ENCODE data around the gene GRID1.

GRID1 gene

DNA sequence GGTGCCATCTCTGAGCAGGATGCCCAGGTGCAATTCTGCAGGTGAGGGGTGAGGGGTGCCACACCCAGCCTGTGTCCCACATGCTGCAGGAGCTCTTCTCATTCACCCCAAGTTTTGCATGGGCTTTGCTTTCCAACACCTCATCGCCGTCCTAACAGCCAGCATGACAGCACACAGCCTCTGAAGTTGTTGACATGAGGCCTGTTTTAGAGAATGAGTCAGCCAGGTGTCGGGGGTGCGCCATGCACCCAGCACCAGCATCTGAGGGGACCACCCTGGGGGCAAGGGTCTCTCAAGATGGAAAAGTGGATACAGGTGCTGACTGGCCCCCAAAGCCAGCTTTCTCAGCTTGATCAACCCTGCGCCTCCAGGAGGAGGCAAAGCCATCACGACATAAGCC, 146.0 kb downstream of the GRID1 start:
- H3K27ac Mint-ChIP-seq: no peak overlapping the region
- H3K4me1 Mint-ChIP-seq: peaks cover 15% of the 10 kb centered on the region
- no peak overlapping the region for H3K4me3 Mint-ChIP-seq
- H3K9me3 Mint-ChIP-seq: no peaks in the 10 kb centered on the region
- H3K36me3 Mint-ChIP-seq (ENCODE audit: low read depth): no peaks in the 10 kb centered on the region
- H3K27me3 Mint-ChIP-seq (ENCODE audit: low read depth): peaks cover 4% of the 10 kb centered on the region
- no peak for TF ChIP-seq CTCF (IDR thresholded peaks at IDR 0.05; ENCODE audit: unreplicated experiment in 3 of 3)

DNA sequence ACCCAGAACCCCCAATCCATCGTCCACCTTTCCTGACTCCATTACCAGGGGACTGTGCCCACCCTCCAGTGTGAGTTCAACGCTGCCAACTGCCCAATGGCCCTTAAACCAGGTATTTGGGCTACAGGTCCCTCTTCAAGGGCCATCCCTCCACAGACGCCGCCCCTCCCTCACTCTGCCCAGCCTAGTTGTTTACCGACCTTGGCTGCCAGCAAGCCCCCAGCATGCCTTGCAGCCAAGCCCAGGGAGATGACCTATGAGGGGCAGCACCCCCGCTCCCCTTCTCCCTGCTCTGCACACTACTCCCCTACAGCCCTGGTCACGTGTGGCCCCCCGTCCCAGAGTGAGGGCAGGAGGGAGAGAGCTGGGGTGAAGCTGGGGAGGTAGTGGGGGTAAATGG, 147.3 kb downstream of the GRID1 start:
- H3K9me3 Mint-ChIP-seq: no peaks in the 10 kb centered on the region
- H3K4me1 Mint-ChIP-seq: peaks cover 6% of the 10 kb centered on the region
- H3K4me3 Mint-ChIP-seq: no peak overlapping the region
- no peak overlapping the region for H3K27ac Mint-ChIP-seq
- H3K36me3 Mint-ChIP-seq (ENCODE audit: low read depth): no peaks in the 10 kb centered on the region
- H3K27me3 Mint-ChIP-seq (ENCODE audit: low read depth): peaks cover 7% of the 10 kb centered on the region
- TF ChIP-seq CTCF (IDR thresholded peaks at IDR 0.05; ENCODE audit: unreplicated experiment in 3 of 3): no peak

DNA sequence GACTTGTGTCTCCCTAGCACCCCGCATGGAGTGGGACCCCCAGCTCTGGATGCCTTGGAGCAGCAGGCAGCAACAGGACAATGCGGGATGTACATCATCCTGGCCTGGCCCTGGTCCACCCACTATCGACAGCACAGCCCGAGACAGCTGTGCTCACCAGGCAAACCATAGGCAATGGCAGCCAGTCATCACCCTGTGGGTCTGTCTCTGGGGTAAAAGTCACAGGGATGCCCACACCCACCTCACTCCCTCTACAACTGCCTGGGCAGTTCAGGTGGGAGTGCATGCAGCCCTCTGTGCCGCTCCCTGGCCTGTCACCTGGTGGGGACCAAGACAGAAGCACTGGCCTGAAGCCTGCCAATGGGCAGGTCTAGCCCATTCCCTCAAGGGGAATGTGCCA, 147.8 kb downstream of the GRID1 start:
- Mint-ChIP-seq H3K4me1 (peaks cover 6% of the 10 kb centered on the region), H3K9me3 (no peaks in the 10 kb centered on the region), H3K27me3 (ENCODE audit: low read depth) (peaks cover 7% of the 10 kb centered on the region), H3K27ac (no peak overlapping the region), H3K36me3 (ENCODE audit: low read depth) (no peaks in the 10 kb centered on the region), H3K4me3 (no peak overlapping the region)
- no peak for TF ChIP-seq CTCF (IDR thresholded peaks at IDR 0.05; ENCODE audit: unreplicated experiment in 3 of 3)

- Mint-ChIP-seq H3K27ac (no peak overlapping the region), H3K36me3 (ENCODE audit: low read depth) (no peaks in the 10 kb centered on the region), H3K9me3 (no peaks in the 10 kb centered on the region), H3K4me1 (peaks cover 6% of the 10 kb centered on the region), H3K4me3 (no peak overlapping the region), H3K27me3 (ENCODE audit: low read depth) (peaks cover 11% of the 10 kb centered on the region)
- TF ChIP-seq CTCF (IDR thresholded peaks at IDR 0.05; ENCODE audit: unreplicated experiment in 3 of 3): no peak
These were observed 148.4 kb downstream of the GRID1 start for GRCh38 chr10:86218160-86218559.

DNA sequence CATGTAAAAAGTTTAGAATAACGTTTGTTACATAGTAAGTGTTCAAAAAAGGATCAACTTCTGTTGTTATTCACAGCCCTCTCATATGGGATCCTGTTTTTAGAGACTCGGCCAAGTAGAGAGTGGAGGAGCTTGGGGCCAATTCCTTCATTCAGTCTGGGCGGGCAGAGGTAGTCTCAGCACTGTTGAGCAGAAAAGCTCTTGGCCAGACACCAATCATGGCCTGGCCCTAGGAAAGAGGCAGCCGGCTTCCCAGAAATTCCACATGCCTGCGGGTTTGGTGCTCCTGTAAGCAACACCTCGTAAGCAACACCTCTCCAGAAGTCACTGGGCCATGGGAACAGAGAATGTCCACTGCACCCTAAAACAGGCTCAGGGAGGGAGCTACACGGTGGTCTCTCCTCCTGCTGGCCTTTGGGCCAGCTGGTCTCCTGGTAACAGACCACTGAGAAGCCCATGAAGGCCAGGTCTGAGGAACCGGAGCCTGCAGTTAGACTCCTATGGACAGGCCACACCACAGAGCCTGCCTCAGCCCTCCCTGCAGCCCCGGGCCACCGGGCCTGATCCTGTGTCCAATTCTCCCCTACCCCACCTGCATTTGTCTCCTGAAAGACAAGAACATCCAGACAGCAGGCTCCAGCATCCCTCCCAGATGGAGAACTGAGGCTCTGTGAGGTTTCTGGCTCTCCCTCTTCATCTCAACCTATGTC, 149.1 kb downstream of the GRID1 start:
- Mint-ChIP-seq H3K4me1 (peaks cover 6% of the 10 kb centered on the region), H3K4me3 (no peak overlapping the region), H3K27me3 (ENCODE audit: low read depth) (peaks cover 8% of the 10 kb centered on the region), H3K9me3 (no peaks in the 10 kb centered on the region), H3K27ac (no peak overlapping the region), H3K36me3 (ENCODE audit: low read depth) (no peaks in the 10 kb centered on the region)
- no peak for TF ChIP-seq CTCF (IDR thresholded peaks at IDR 0.05; ENCODE audit: unreplicated experiment in 3 of 3)

DNA sequence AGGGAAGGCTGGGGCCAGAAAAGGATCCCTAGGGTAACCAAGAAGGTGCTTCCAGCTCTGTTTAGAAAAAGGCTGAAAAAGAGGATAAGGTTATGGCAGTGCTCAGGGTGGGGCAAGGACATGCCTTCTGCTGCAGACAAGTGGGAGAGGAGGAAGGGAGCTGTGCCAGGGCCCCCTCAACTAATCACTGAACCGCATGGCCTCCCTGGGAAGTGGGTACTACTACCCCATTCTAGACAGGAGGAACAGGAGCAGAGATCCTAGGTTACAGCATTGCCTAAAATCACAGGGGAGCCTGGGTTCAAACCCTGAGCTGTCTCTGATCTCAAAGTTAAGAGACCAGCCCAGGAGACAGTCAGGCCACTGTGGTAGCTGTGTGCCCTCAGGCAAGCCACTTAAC, 149.7 kb downstream of the GRID1 start:
- Mint-ChIP-seq H3K27ac (no peak overlapping the region), H3K4me1 (peaks cover 6% of the 10 kb centered on the region), H3K9me3 (no peaks in the 10 kb centered on the region), H3K4me3 (no peak overlapping the region), H3K36me3 (ENCODE audit: low read depth) (no peaks in the 10 kb centered on the region), H3K27me3 (ENCODE audit: low read depth) (peaks cover 8% of the 10 kb centered on the region)
- TF ChIP-seq CTCF (IDR thresholded peaks at IDR 0.05; ENCODE audit: unreplicated experiment in 3 of 3): no peak

All from nephron (organoid).